ENCODE data around the gene TMEM198. TPM values are rescaled to one million over a fixed set of nuclear protein-coding genes. Genes with fewer than 3 reads are reported as not detected.
A peak's percentile ranks its signal among the peaks of the same experiment; 100 is the strongest.

Gene TMEM198
- polyA plus RNA-seq, 1 donor (not counting 4 experiments of a cell fraction or from before 2014, with no cell fraction given), result 0.81 TPM

- no peak for DNase-seq (ENCODE audit: low read depth, low spot score)
- H3K4me2 ChIP-seq (ENCODE audit: control insufficient read depth, extremely low read depth, insufficient read depth, low read depth, low read length), result no peak overlapping the region
- no peak overlapping the region for H3K27ac ChIP-seq (ENCODE audit: control insufficient read depth, insufficient read depth, low read length)
- dilution Hi-C loops (cut with MboI; ENCODE audit: extremely low pct_ligation_motif_present, low sequenced_read_pairs), result no loop called here
- no peaks in the 10 kb centered on the region for H3K36me3 ChIP-seq (ENCODE audit: control insufficient read depth in 2 of 2, extremely low read depth in 1 of 2, insufficient read depth in 2 of 2, low read length in 2 of 2)
- H3K9me3 ChIP-seq (ENCODE audit: control insufficient read depth, low read depth, low read length), result no peaks in the 10 kb centered on the region
- no peak overlapping the region for H2AFZ ChIP-seq (ENCODE audit: control insufficient read depth, low read length)
- no peak for TF ChIP-seq CTCF (optimal IDR thresholded peaks at IDR 0.05 in 1 of 3, IDR thresholded peaks at IDR 0.05 in 1 of 3, conservative IDR thresholded peaks at IDR 0.05 in 1 of 3; ENCODE audit: extremely low read depth in 1 of 3, insufficient read depth in 2 of 3, low read length in 3 of 3)
- no peak for TF ChIP-seq EZH2 (IDR thresholded peaks at IDR 0.05; ENCODE audit: low read length)
- H3K4me1 ChIP-seq (ENCODE audit: control insufficient read depth, extremely low read depth, insufficient read depth, low read length), result peaks cover 8% of the 10 kb centered on the region
- no peak for FAIRE-seq
- no peaks in the 10 kb centered on the region for H3K9me1 ChIP-seq (ENCODE audit: control insufficient read depth, extremely low read depth, insufficient read depth, low read length)
- H3K79me2 ChIP-seq (ENCODE audit: control insufficient read depth, insufficient read depth, low read length), result no peaks in the 10 kb centered on the region
- no peak overlapping the region for H3K9ac ChIP-seq (ENCODE audit: control insufficient read depth, extremely low read depth, insufficient read depth, low read length)
- no peaks in the 10 kb centered on the region for H4K20me1 ChIP-seq (ENCODE audit: control insufficient read depth, extremely low read depth, insufficient read depth, low read length)
- peaks cover 6% of the 10 kb centered on the region for H3K27me3 ChIP-seq (ENCODE audit: control insufficient read depth, extremely low read depth, insufficient read depth, low read length)
- no peak overlapping the region for H3K4me3 ChIP-seq (ENCODE audit: control insufficient read depth in 2 of 3, extremely low read depth in 1 of 3, insufficient read depth in 2 of 3, low read depth in 1 of 3, low read length in 3 of 3)
These were observed 32.0 kb downstream of the TMEM198 start for GRCh38 chr2:219575566-219576504.

- Histone ChIP-seq H3K27ac (ENCODE audit: control insufficient read depth, insufficient read depth, low read length) (no peak overlapping the region), H3K79me2 (ENCODE audit: control insufficient read depth, insufficient read depth, low read length) (no peaks in the 10 kb centered on the region), H3K9me3 (ENCODE audit: control insufficient read depth, low read depth, low read length) (no peaks in the 10 kb centered on the region), H3K4me3 (ENCODE audit: control insufficient read depth in 2 of 3, extremely low read depth in 1 of 3, insufficient read depth in 2 of 3, low read depth in 1 of 3, low read length in 3 of 3) (no peak overlapping the region), H3K36me3 (ENCODE audit: control insufficient read depth in 2 of 2, extremely low read depth in 1 of 2, insufficient read depth in 2 of 2, low read length in 2 of 2) (no peaks in the 10 kb centered on the region), H2AFZ (ENCODE audit: control insufficient read depth, low read length) (peak overlapping the region; percentile 34), H3K9me1 (ENCODE audit: control insufficient read depth, extremely low read depth, insufficient read depth, low read length) (no peaks in the 10 kb centered on the region), H4K20me1 (ENCODE audit: control insufficient read depth, extremely low read depth, insufficient read depth, low read length) (no peaks in the 10 kb centered on the region), H3K27me3 (ENCODE audit: control insufficient read depth, extremely low read depth, insufficient read depth, low read length) (peaks cover 6% of the 10 kb centered on the region), H3K4me1 (ENCODE audit: control insufficient read depth, extremely low read depth, insufficient read depth, low read length) (peaks cover 4% of the 10 kb centered on the region), H3K9ac (ENCODE audit: control insufficient read depth, extremely low read depth, insufficient read depth, low read length) (no peak overlapping the region), H3K4me2 (ENCODE audit: control insufficient read depth, extremely low read depth, insufficient read depth, low read depth, low read length) (no peak overlapping the region)
- dilution Hi-C loops (cut with MboI; ENCODE audit: extremely low pct_ligation_motif_present, low sequenced_read_pairs), result no loop called here
- FAIRE-seq (peak; percentile 20), DNase-seq (ENCODE audit: low read depth, low spot score) (no peak)
- no peak for TF ChIP-seq CTCF (optimal IDR thresholded peaks at IDR 0.05 in 1 of 3, IDR thresholded peaks at IDR 0.05 in 1 of 3, conservative IDR thresholded peaks at IDR 0.05 in 1 of 3; ENCODE audit: extremely low read depth in 1 of 3, insufficient read depth in 2 of 3, low read length in 3 of 3)
- TF ChIP-seq EZH2 (IDR thresholded peaks at IDR 0.05; ENCODE audit: low read length), result no peak
These were observed 32.9 kb downstream of the TMEM198 start for GRCh38 chr2:219576505-219577388.

Measured in keratinocyte (primary cell).